IMR-90 (cell line): ENCODE data around the gene CYRIA. TPM values are rescaled to one million over a fixed set of nuclear protein-coding genes. Genes with fewer than 3 reads are reported as not detected.

ENCODE experiments used
- ATAC-seq: fragments of 200-7000 bp; cut with Tn5 transposase; 2 replicates; pipeline ENCODE4 v1.9.1; 2020; ENCODE audit warnings: low read depth, mild to moderate bottlenecking, moderate library complexity
- BruUV-seq: library from RNA; stranded (reverse); fragments of 400-500 nt; replicated peaks from 2 replicates; lab custom pipeline; 2021; lab: Mats Ljungman, UMichigan
- CTCF ChIA-PET: fragments of 300-600 bp; formaldehyde crosslinking; extraction: SDS; loops from one replicate; lab custom pipeline; 2021; ENCODE audit warnings: antibody characterized with exemption; lab: Yijun Ruan, JAX
- POLR2A ChIA-PET: fragments of 300-600 bp; sonication (Branson Sonifier 250); formaldehyde crosslinking; loops from one replicate; lab custom pipeline; 2022; ENCODE audit warnings: antibody characterized with exemption; ENCODE audit not compliant: unreplicated experiment; lab: Charles Lee
- DNase-seq: peaks from one replicate; pipeline ENCODE4 v3.0.0; 2013
- H2AFZ ChIP-seq: replicated peaks from 2 replicates; pipeline ENCODE3; 2013; ENCODE audit warnings: low read length, mild to moderate bottlenecking; ENCODE audit not compliant: poor library complexity
- H2AK5ac ChIP-seq: 2 replicates; pipeline ENCODE4 v1.6.1; 2013; ENCODE audit warnings: low read depth, low read length, inconsistent platforms
- H2AK9ac ChIP-seq: replicated peaks from 2 replicates; pipeline ENCODE3; 2013; ENCODE audit warnings: mild to moderate bottlenecking, low read depth, low read length, moderate library complexity; ENCODE audit not compliant: poor library complexity
- H2BK120ac ChIP-seq: 2 replicates; pipeline ENCODE4 v1.6.1; 2013; ENCODE audit warnings: low read depth, low read length, inconsistent platforms
- H2BK15ac ChIP-seq: 3 replicates; pipeline ENCODE4 v1.6.1; 2013; ENCODE audit warnings: low read depth, low read length, inconsistent platforms
- H2BK20ac ChIP-seq: 2 replicates; pipeline ENCODE4 v1.6.1; 2013; ENCODE audit warnings: low read depth, mild to moderate bottlenecking, inconsistent platforms, low read length, moderate library complexity
- H2BK5ac ChIP-seq: 2 replicates; pipeline ENCODE4 v1.6.1; 2013; ENCODE audit warnings: mild to moderate bottlenecking, low read depth, low read length, inconsistent platforms; ENCODE audit not compliant: poor library complexity, severe bottlenecking
- H3K14ac ChIP-seq: replicated peaks from 2 replicates; pipeline ENCODE4 v1.6.1; 2013; ENCODE audit warnings: low read depth, low read length, inconsistent platforms
- H3K18ac ChIP-seq: 2 replicates; pipeline ENCODE4 v1.6.1; 2013; ENCODE audit warnings: low read depth, low read length, control low read depth
- H3K23ac ChIP-seq: 2 replicates; pipeline ENCODE4 v1.6.1; 2013; ENCODE audit warnings: low read depth, low read length, inconsistent platforms
- H3K27ac ChIP-seq: 2 replicates; pipeline ENCODE4 v1.5.1; 2013; ENCODE audit warnings: mild to moderate bottlenecking, control low read depth, low read length; ENCODE audit not compliant: insufficient read depth
- H3K27me3 ChIP-seq: 2 replicates; pipeline ENCODE4 v1.6.1; 2013; ENCODE audit warnings: low read length; ENCODE audit not compliant: control insufficient read depth, insufficient read depth
- H3K36me3 ChIP-seq: 2 replicates; pipeline ENCODE4 v1.6.1; 2013; ENCODE audit warnings: low read length, mixed read lengths; ENCODE audit not compliant: control insufficient read depth, insufficient read depth
- H3K4ac ChIP-seq: 2 replicates; pipeline ENCODE4 v1.6.1; 2013; ENCODE audit warnings: low read depth, low read length, inconsistent platforms
- H3K4me1 ChIP-seq: 2 replicates; pipeline ENCODE4 v1.6.1; 2013; ENCODE audit warnings: low read length, mixed read lengths; ENCODE audit not compliant: control insufficient read depth, insufficient read depth
- H3K4me2 ChIP-seq: 2 replicates; pipeline ENCODE4 v1.6.1; 2013; ENCODE audit warnings: low read depth, mild to moderate bottlenecking, control low read depth, low read length, moderate library complexity
- H3K4me3 ChIP-seq: 2 replicates; pipeline ENCODE4 v1.5.1; 2013; ENCODE audit warnings: low read depth, mild to moderate bottlenecking, control low read depth, low read length, moderate library complexity; ENCODE audit not compliant: insufficient read depth
- H3K56ac ChIP-seq: 2 replicates; pipeline ENCODE4 v1.6.1; 2013; ENCODE audit warnings: low read length, inconsistent platforms; ENCODE audit not compliant: insufficient read depth; ENCODE audit errors: extremely low read depth
- H3K79me1 ChIP-seq, 2 experiments: 2 replicates each; pipeline ENCODE4 v1.6.1; 2013; ENCODE audit warnings: low read length in 2 of 2, inconsistent platforms in 1 of 2, low read depth in 1 of 2
- H3K9ac ChIP-seq: 2 replicates; pipeline ENCODE4 v1.6.1; 2013; ENCODE audit warnings: low read depth, low read length, control low read depth
- H3K9me1 ChIP-seq: 2 replicates; pipeline ENCODE4 v1.6.1; 2013; ENCODE audit warnings: low read length, inconsistent platforms; ENCODE audit not compliant: insufficient read depth
- H3K9me3 ChIP-seq: 2 replicates; pipeline ENCODE4 v1.6.1; 2013; ENCODE audit warnings: low read length; ENCODE audit not compliant: control insufficient read depth, insufficient read depth
- H4K20me1 ChIP-seq: 2 replicates; pipeline ENCODE4 v1.6.1; 2013; ENCODE audit warnings: low read length, inconsistent platforms; ENCODE audit not compliant: insufficient read depth
- H4K5ac ChIP-seq: 2 replicates; pipeline ENCODE4 v1.6.1; 2013; ENCODE audit warnings: mild to moderate bottlenecking, low read depth, low read length, control low read depth
- H4K8ac ChIP-seq, 2 experiments: 2 replicates each; pipeline ENCODE4 v1.6.1; 2013; ENCODE audit warnings: low read depth in 2 of 2, low read length in 2 of 2, control low read depth in 1 of 2, inconsistent platforms in 1 of 2
- H4K91ac ChIP-seq: 2 replicates; pipeline ENCODE4 v1.6.1; 2013; ENCODE audit warnings: low read depth, low read length, inconsistent platforms; ENCODE audit not compliant: insufficient read depth
- BHLHE40 ChIP-seq: fragments of 150-350 bp; IDR thresholded peaks from 2 replicates; pipeline ENCODE4 v1.6.1; 2016; ENCODE audit warnings: mild to moderate bottlenecking, low read depth, low read length
- CEBPB ChIP-seq: IDR thresholded peaks from 2 replicates; pipeline ENCODE4 v1.6.1; 2012; ENCODE audit warnings: low read depth, low read length, improper control_type of control experiment
- CHD1 ChIP-seq: IDR thresholded peaks from 2 replicates; pipeline ENCODE4 v1.6.1; 2012; ENCODE audit warnings: low read depth, low read length, improper control_type of control experiment
- MAZ ChIP-seq: IDR thresholded peaks from 2 replicates; pipeline ENCODE4 v1.6.1; 2012; ENCODE audit warnings: low read depth, mild to moderate bottlenecking, low read length, improper control_type of control experiment, moderate library complexity, borderline replicate concordance
- MXI1 ChIP-seq: IDR thresholded peaks from 2 replicates; pipeline ENCODE4 v1.6.1; 2012; ENCODE audit warnings: low read depth, mild to moderate bottlenecking, low read length, moderate library complexity, borderline replicate concordance
- NFE2L2 ChIP-seq: fragments of 150-350 bp; IDR thresholded peaks from 2 replicates; pipeline ENCODE4 v1.6.1; 2016; ENCODE audit warnings: low read depth, mild to moderate bottlenecking, low read length
- RAD21 ChIP-seq: IDR thresholded peaks from 2 replicates; pipeline ENCODE4 v1.6.1; 2012; ENCODE audit warnings: low read length, improper control_type of control experiment
- RCOR1 ChIP-seq: IDR thresholded peaks from 2 replicates; pipeline ENCODE4 v1.6.1; 2012; ENCODE audit warnings: mild to moderate bottlenecking, low read length, improper control_type of control experiment; ENCODE audit not compliant: insufficient replicate concordance
- RFX5 ChIP-seq: IDR thresholded peaks from 2 replicates; pipeline ENCODE4 v1.8.0; 2012; ENCODE audit warnings: low read depth, mild to moderate bottlenecking, low read length, moderate library complexity
- SMC3 ChIP-seq: fragments of 150-350 bp; IDR thresholded peaks from 2 replicates; pipeline ENCODE4 v1.6.1; 2016; ENCODE audit warnings: low read depth, mild to moderate bottlenecking, antibody characterized with exemption, low read length, moderate library complexity
- WGBS, 2 experiments: methylation state at CpG; one replicate each; pipeline versions ENCODE4 v1.1.5 to v1.1.7; 2013; ENCODE audit warnings: missing lambda C conversion rate in 2 of 2; ENCODE audit not compliant: insufficient read length in 1 of 2; ENCODE audit errors: extremely low coverage in 2 of 2; 5-methylcytosine and 5-hydroxymethylcytosine counted together
- dilution Hi-C: fragments of 300-500 bp; cut with HindIII; formaldehyde crosslinking; loops from one replicate; pipeline ENCODE4 v1.14.3; 2018; ENCODE audit warnings: low sequenced_read_pairs; ENCODE audit not compliant: unreplicated experiment
- in situ Hi-C: fragments of 300-500 bp; cut with MboI; formaldehyde crosslinking; loops from 3 replicates; pipeline ENCODE4 v1.14.3; 2019; ENCODE audit warnings: low sequenced_read_pairs, inconsistent platforms, mixed read lengths
- intact Hi-C: fragments of 100-400 bp; cut with micrococcal nuclease; formaldehyde crosslinking; loops from 2 replicates; pipeline ENCODE4 v1.10.0; 2022
- polyA plus RNA-seq, 3 experiments: library from polyadenylated mRNA; depleted of rRNA; stranded (reverse); fragments of >200 nt; gene quantifications; 2 replicates each; pipeline ENCODE4 v1.2.3, GENCODE V29; 2012; ENCODE audit warnings: low replicate concordance in 1 of 3
- total RNA-seq: library from RNA; depleted of rRNA; stranded (reverse); fragments of >200 nt; gene quantifications from 2 replicates; pipeline ENCODE4 v1.2.3, GENCODE V29; 2012
- TF ChIP-seq, protein P1 (sequence below): fragments of 150-350 bp; IDR thresholded peaks from 2 replicates; pipeline ENCODE4 v1.6.1; 2017; ENCODE audit warnings: mild to moderate bottlenecking, antibody characterized with exemption, low read length, low read depth
- TF ChIP-seq, protein P2 (sequence below): conservative IDR thresholded peaks from 2 replicates; pipeline ENCODE4 v1.5.1; 2012; ENCODE audit warnings: mild to moderate bottlenecking, low read depth, low read length, improper control_type of control experiment
- TF ChIP-seq, protein P3 (sequence below): fragments of 150-350 bp; IDR thresholded peaks from 2 replicates; pipeline ENCODE4 v1.6.1; 2016; ENCODE audit warnings: low read depth, mild to moderate bottlenecking, low read length, moderate library complexity, borderline replicate concordance

The CYRIA gene
- total and polyA plus RNA-seq, 2 of the 4 experiments (the other 2 are of a cell fraction): 1.7 to 3.8 TPM

GRCh38 chr2:16683576-16683975 is 17.9 kb upstream of the CYRIA start:
- no peaks in the 10 kb centered on the region for H4K20me1 ChIP-seq
- POLR2A ChIA-PET: no interaction called here

More at GRCh38 chr2:16683576-16683975, 17.9 kb upstream of the CYRIA start:
- Histone ChIP-seq H2BK20ac (no peak overlapping the region), H3K18ac (no peak overlapping the region), H3K79me1 (no peaks in the 10 kb centered on the region), H4K8ac (no peak overlapping the region), H4K91ac (no peak overlapping the region), H3K4me2 (no peak overlapping the region), H2BK15ac (no peak overlapping the region), H3K9me3 (no peaks in the 10 kb centered on the region), H3K36me3 (no peaks in the 10 kb centered on the region), H3K27ac (no peak overlapping the region), H2AK9ac (no peak overlapping the region), H4K5ac (no peak overlapping the region), H3K27me3 (peaks cover 6% of the 10 kb centered on the region), H3K4ac (no peak overlapping the region), H3K9ac (no peak overlapping the region), H2AK5ac (no peak overlapping the region), H3K56ac (no peak overlapping the region), H3K4me3 (no peak overlapping the region), H2AFZ (no peak overlapping the region), H3K9me1 (no peaks in the 10 kb centered on the region), H3K23ac (no peak overlapping the region), H2BK5ac (no peak overlapping the region), H3K14ac (no peak overlapping the region), H3K4me1 (no peaks in the 10 kb centered on the region), H2BK120ac (no peak overlapping the region)
- no peak for DNase-seq
- in situ Hi-C loops: no loop called here
- WGBS, 2 experiments: 40% methylated on average over 1 of the region's 3 CpGs; no CpG with 5 or more reads in 1 of the 2 experiments
- CTCF ChIA-PET: no interaction called here
- BruUV-seq: no TSS peak
- no peak for ATAC-seq
- dilution Hi-C loops: no loop called here
- intact Hi-C loops: no loop called here
- TF ChIP-seq MAZ (no peak), CHD1 (no peak), RFX5 (no peak), RAD21 (no peak), RCOR1 (no peak), BHLHE40 (no peak), SMC3 (no peak), CEBPB (no peak), MXI1 (no peak), NFE2L2 (no peak)
- TF ChIP-seq, protein P1, sequence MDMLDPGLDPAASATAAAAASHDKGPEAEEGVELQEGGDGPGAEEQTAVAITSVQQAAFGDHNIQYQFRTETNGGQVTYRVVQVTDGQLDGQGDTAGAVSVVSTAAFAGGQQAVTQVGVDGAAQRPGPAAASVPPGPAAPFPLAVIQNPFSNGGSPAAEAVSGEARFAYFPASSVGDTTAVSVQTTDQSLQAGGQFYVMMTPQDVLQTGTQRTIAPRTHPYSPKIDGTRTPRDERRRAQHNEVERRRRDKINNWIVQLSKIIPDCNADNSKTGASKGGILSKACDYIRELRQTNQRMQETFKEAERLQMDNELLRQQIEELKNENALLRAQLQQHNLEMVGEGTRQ: no peak
- TF ChIP-seq, protein P2, sequence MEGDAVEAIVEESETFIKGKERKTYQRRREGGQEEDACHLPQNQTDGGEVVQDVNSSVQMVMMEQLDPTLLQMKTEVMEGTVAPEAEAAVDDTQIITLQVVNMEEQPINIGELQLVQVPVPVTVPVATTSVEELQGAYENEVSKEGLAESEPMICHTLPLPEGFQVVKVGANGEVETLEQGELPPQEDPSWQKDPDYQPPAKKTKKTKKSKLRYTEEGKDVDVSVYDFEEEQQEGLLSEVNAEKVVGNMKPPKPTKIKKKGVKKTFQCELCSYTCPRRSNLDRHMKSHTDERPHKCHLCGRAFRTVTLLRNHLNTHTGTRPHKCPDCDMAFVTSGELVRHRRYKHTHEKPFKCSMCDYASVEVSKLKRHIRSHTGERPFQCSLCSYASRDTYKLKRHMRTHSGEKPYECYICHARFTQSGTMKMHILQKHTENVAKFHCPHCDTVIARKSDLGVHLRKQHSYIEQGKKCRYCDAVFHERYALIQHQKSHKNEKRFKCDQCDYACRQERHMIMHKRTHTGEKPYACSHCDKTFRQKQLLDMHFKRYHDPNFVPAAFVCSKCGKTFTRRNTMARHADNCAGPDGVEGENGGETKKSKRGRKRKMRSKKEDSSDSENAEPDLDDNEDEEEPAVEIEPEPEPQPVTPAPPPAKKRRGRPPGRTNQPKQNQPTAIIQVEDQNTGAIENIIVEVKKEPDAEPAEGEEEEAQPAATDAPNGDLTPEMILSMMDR: no peak
- TF ChIP-seq, protein P3, sequence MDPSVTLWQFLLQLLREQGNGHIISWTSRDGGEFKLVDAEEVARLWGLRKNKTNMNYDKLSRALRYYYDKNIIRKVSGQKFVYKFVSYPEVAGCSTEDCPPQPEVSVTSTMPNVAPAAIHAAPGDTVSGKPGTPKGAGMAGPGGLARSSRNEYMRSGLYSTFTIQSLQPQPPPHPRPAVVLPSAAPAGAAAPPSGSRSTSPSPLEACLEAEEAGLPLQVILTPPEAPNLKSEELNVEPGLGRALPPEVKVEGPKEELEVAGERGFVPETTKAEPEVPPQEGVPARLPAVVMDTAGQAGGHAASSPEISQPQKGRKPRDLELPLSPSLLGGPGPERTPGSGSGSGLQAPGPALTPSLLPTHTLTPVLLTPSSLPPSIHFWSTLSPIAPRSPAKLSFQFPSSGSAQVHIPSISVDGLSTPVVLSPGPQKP: no peak
